ENCODE results near the gene XRCC2. TPM values are rescaled to one million over a fixed set of nuclear protein-coding genes. Genes with fewer than 3 reads are reported as not detected.
"Not testable (repeated sequence)": the region's sequence is repeated elsewhere in the genome, so short reads cannot be mapped to it uniquely, and the experiment has no call there.

XRCC2 gene
- total RNA-seq, 2 donors from 2014 or later = 18.4 to 26.9 TPM

DNA sequence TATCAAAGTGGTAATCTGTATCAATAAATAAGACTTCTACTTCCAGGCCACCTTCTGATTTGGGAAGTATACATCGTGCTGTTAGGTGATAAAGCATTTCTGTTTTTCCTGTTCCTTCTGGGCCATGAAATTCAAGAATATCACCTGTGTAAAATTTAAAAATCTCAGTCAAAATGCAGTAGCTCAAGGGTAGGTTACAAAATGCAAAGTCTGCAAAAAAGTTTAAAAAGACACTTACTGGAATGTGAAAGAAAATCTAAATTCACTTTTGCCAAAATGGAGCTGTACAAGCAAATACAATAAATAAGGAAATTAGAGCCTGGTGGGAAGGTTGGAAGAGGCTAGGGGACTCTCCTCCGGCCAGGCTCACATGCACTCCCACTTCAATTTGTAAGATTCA, 26.7 kb downstream of the XRCC2 start:
- Histone ChIP-seq H3K9ac (ENCODE audit: extremely low read depth, low read length, poor library complexity, severe bottlenecking) (no peak overlapping the region), H3K27ac (ENCODE audit: low read depth, low read length) (no peak overlapping the region), H3K36me3 (ENCODE audit: control insufficient read depth, insufficient read depth, low read length) (peaks cover 39% of the 10 kb centered on the region), H3K9me3 (ENCODE audit: control insufficient read depth, low read length) (peaks cover 13% of the 10 kb centered on the region), H3K27me3 (ENCODE audit: control insufficient read depth, insufficient read depth, low read length, poor library complexity, severe bottlenecking) (no peaks in the 10 kb centered on the region), H3K4me1 (ENCODE audit: control insufficient read depth, insufficient read depth, low read length) (no peaks in the 10 kb centered on the region), H3K4me3 (ENCODE audit: low read length) (no peak overlapping the region)
- H3K4me1 Mint-ChIP-seq = no peaks in the 10 kb centered on the region
- TF ChIP-seq, protein P1, sequence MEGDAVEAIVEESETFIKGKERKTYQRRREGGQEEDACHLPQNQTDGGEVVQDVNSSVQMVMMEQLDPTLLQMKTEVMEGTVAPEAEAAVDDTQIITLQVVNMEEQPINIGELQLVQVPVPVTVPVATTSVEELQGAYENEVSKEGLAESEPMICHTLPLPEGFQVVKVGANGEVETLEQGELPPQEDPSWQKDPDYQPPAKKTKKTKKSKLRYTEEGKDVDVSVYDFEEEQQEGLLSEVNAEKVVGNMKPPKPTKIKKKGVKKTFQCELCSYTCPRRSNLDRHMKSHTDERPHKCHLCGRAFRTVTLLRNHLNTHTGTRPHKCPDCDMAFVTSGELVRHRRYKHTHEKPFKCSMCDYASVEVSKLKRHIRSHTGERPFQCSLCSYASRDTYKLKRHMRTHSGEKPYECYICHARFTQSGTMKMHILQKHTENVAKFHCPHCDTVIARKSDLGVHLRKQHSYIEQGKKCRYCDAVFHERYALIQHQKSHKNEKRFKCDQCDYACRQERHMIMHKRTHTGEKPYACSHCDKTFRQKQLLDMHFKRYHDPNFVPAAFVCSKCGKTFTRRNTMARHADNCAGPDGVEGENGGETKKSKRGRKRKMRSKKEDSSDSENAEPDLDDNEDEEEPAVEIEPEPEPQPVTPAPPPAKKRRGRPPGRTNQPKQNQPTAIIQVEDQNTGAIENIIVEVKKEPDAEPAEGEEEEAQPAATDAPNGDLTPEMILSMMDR (conservative IDR thresholded peaks at IDR 0.05) = no peak
- H3K27ac Mint-ChIP-seq = no peak overlapping the region
- peaks cover 13% of the 10 kb centered on the region for H3K9me3 Mint-ChIP-seq
- no peaks in the 10 kb centered on the region for H3K27me3 Mint-ChIP-seq (ENCODE audit: insufficient read depth)
- WGBS, 2 experiments (ENCODE audit: insufficient coverage in 1 of 2, insufficient read length in 1 of 2) = 94% methylated on average over 2 of the region's 2 CpGs; no CpG with 5 or more reads in 1 of the 2 experiments
- H3K4me3 Mint-ChIP-seq = no peak overlapping the region
- peaks cover 68% of the 10 kb centered on the region for H3K36me3 Mint-ChIP-seq (ENCODE audit: low read depth)
- DNase-seq = no peak

DNA sequence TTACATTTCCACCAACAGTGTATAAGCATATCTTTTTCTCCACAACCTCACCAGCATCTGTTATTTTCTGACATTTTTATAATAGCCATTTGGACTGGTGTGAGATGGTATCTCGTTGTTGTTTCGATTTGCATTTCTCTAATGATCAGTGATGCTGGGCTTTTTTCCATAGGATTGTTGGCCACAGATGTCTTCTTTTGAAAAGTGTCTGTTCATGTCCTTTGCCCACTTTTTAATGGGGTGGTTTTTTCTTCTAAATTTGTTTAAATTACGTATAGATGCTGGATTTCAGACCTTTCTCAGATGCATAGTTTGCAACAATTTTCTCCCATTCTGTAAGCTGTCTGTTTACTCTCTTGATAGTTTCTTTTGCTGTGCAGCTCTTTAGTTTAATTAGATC, 28.9 kb downstream of the XRCC2 start:
- no peak for DNase-seq
- no peaks in the 10 kb centered on the region for H3K4me1 ChIP-seq (ENCODE audit: control insufficient read depth, insufficient read depth, low read length)
- Mint-ChIP-seq H3K4me1 (no peaks in the 10 kb centered on the region), H3K4me3 (no peak overlapping the region), H3K27ac (no peak overlapping the region), H3K9me3 (peaks cover 13% of the 10 kb centered on the region), H3K27me3 (ENCODE audit: insufficient read depth) (no peaks in the 10 kb centered on the region), H3K36me3 (ENCODE audit: low read depth) (peaks cover 56% of the 10 kb centered on the region)
- H3K36me3 ChIP-seq (ENCODE audit: control insufficient read depth, insufficient read depth, low read length) = peaks cover 39% of the 10 kb centered on the region
- 96 to 100% methylated on average over 2 to 3 of the region's 3 CpGs for WGBS, 2 experiments (ENCODE audit: insufficient coverage in 1 of 2, insufficient read length in 1 of 2)
- no peaks in the 10 kb centered on the region for H3K27me3 ChIP-seq (ENCODE audit: control insufficient read depth, insufficient read depth, low read length, poor library complexity, severe bottlenecking)
- H3K27ac ChIP-seq (ENCODE audit: low read depth, low read length) = no peak overlapping the region
- H3K4me3 ChIP-seq (ENCODE audit: low read length) = no peak overlapping the region
- TF ChIP-seq, protein P1 (conservative IDR thresholded peaks at IDR 0.05) = no peak
- no peak overlapping the region for H3K9ac ChIP-seq (ENCODE audit: extremely low read depth, low read length, poor library complexity, severe bottlenecking)
- peaks cover 13% of the 10 kb centered on the region for H3K9me3 ChIP-seq (ENCODE audit: control insufficient read depth, low read length)

DNA sequence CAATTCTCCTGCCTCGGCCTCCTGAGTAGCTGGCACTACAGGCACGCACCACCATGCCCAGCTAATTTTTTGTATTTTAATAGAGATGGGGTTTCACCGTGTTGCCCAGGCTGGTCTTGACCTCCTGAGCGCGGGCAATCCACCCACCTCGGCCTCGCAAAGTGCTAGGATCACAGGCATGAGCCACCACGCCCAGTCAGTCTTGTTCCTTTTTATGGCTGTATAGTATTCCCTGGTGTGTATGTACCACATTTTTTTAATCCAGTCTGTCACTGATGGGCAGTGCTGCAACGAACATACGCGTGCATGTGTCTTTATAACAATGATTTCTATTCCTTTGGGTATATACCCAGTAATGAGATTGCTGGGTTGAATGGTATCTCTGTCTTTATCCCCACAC, 29.4 kb downstream of the XRCC2 start:
- H3K27ac Mint-ChIP-seq; H3K27me3 ChIP-seq (ENCODE audit: control insufficient read depth, insufficient read depth, low read length, poor library complexity, severe bottlenecking); H3K4me3 ChIP-seq (ENCODE audit: low read length); H3K4me1 Mint-ChIP-seq; H3K4me3 Mint-ChIP-seq; H3K27me3 Mint-ChIP-seq (ENCODE audit: insufficient read depth); DNase-seq; H3K9ac ChIP-seq (ENCODE audit: extremely low read depth, low read length, poor library complexity, severe bottlenecking); H3K27ac ChIP-seq (ENCODE audit: low read depth, low read length); H3K4me1 ChIP-seq (ENCODE audit: control insufficient read depth, insufficient read depth, low read length): not testable (repeated sequence)
- H3K36me3 Mint-ChIP-seq (ENCODE audit: low read depth) = peaks cover 53% of the 10 kb centered on the region
- 95% methylated on average over 6 to 11 of the region's 11 CpGs for WGBS, 2 experiments (ENCODE audit: insufficient coverage in 1 of 2, insufficient read length in 1 of 2)
- H3K9me3 Mint-ChIP-seq = peaks cover 13% of the 10 kb centered on the region
- Histone ChIP-seq H3K36me3 (ENCODE audit: control insufficient read depth, insufficient read depth, low read length) (peaks cover 39% of the 10 kb centered on the region), H3K9me3 (ENCODE audit: control insufficient read depth, low read length) (peaks cover 13% of the 10 kb centered on the region)

DNA sequence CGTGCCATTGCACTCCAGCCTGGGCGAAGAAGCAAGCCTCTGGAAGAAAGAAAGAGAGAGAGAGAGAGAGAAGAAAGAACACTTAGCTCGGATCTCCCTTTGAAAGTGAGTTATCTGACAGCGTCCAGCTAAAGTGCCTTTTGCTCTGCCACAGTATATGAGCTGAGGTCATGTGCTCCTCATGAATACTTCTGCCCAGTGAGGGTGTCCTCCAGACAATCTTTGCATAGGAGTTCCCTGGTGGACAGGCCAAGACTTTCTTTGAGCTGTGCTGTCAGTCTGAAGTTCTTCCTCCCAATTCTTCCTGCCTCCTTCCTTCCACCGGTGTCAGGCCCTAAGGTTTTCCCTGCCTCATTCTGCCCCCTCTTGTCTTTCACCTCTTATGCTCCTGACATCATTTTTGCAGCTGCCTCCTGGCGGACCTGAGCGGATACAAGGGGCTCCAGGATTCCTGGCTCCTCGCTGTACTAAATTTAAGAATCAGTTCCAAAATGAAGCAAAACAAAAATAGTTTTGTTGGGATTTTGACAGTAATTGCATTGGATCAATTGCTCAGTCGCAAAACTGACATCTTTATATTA, 31.9 kb downstream of the XRCC2 start:
- Histone ChIP-seq H3K27ac (ENCODE audit: low read depth, low read length) (no peak overlapping the region), H3K36me3 (ENCODE audit: control insufficient read depth, insufficient read depth, low read length) (peaks cover 30% of the 10 kb centered on the region), H3K9me3 (ENCODE audit: control insufficient read depth, low read length) (peaks cover 13% of the 10 kb centered on the region), H3K4me3 (ENCODE audit: low read length) (no peak overlapping the region), H3K27me3 (ENCODE audit: control insufficient read depth, insufficient read depth, low read length, poor library complexity, severe bottlenecking) (no peaks in the 10 kb centered on the region), H3K9ac (ENCODE audit: extremely low read depth, low read length, poor library complexity, severe bottlenecking) (no peak overlapping the region), H3K4me1 (ENCODE audit: control insufficient read depth, insufficient read depth, low read length) (no peaks in the 10 kb centered on the region)
- Mint-ChIP-seq H3K27ac (no peak overlapping the region), H3K27me3 (ENCODE audit: insufficient read depth) (no peaks in the 10 kb centered on the region), H3K4me1 (no peaks in the 10 kb centered on the region), H3K4me3 (no peak overlapping the region), H3K9me3 (peaks cover 13% of the 10 kb centered on the region), H3K36me3 (ENCODE audit: low read depth) (peaks cover 39% of the 10 kb centered on the region)
- TF ChIP-seq, protein P1 (conservative IDR thresholded peaks at IDR 0.05) = no peak
- no peak for DNase-seq
- 87 to 93% methylated on average over 5 to 9 of the region's 9 CpGs for WGBS, 2 experiments (ENCODE audit: insufficient coverage in 1 of 2, insufficient read length in 1 of 2)
